Sigmoid colon (tissue), 4 donors: ENCODE data around the gene KCNH5.

Source experiments
- EP300 ChIP-seq, 4 donors: sonication (generic); formaldehyde crosslinking; IDR thresholded peaks; one replicate each; pipeline ENCODE4 v1.6.1; 2017; ENCODE audit warnings: antibody characterized with exemption in 4 of 4
- POLR2A ChIP-seq, 2 donors: fragments of 450-650 bp; IDR thresholded peaks; one replicate each; pipeline ENCODE4 v1.6.1; 2016; ENCODE audit warnings: antibody characterized with exemption in 2 of 2, mild to moderate bottlenecking in 2 of 2, moderate library complexity in 2 of 2
- POLR2AphosphoS5 ChIP-seq, 4 donors: sonication (generic); formaldehyde crosslinking; IDR thresholded peaks; one replicate each; pipeline ENCODE4 v1.6.1; 2017; ENCODE audit warnings: antibody characterized with exemption in 4 of 4
- TF ChIP-seq, protein P1 (sequence below), 4 experiments: fragments of 450-650 bp in 3 of 4; fragments of 200-600 bp in 1 of 4; IDR thresholded peaks; one replicate each; pipeline ENCODE4 v1.5.1; 2016 to 2019; ENCODE audit warnings: antibody characterized with exemption in 4 of 4, mild to moderate bottlenecking in 3 of 4, moderate library complexity in 2 of 4

- TF ChIP-seq, protein P1, sequence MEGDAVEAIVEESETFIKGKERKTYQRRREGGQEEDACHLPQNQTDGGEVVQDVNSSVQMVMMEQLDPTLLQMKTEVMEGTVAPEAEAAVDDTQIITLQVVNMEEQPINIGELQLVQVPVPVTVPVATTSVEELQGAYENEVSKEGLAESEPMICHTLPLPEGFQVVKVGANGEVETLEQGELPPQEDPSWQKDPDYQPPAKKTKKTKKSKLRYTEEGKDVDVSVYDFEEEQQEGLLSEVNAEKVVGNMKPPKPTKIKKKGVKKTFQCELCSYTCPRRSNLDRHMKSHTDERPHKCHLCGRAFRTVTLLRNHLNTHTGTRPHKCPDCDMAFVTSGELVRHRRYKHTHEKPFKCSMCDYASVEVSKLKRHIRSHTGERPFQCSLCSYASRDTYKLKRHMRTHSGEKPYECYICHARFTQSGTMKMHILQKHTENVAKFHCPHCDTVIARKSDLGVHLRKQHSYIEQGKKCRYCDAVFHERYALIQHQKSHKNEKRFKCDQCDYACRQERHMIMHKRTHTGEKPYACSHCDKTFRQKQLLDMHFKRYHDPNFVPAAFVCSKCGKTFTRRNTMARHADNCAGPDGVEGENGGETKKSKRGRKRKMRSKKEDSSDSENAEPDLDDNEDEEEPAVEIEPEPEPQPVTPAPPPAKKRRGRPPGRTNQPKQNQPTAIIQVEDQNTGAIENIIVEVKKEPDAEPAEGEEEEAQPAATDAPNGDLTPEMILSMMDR (IDR thresholded peaks at IDR 0.05), result no peak
- no peak for TF ChIP-seq POLR2A (IDR thresholded peaks at IDR 0.05)
- TF ChIP-seq POLR2AphosphoS5 (IDR thresholded peaks at IDR 0.05), result no peak
- TF ChIP-seq EP300 (IDR thresholded peaks at IDR 0.05), result no peak
Measured at GRCh38 chr14:62800577-62800976, 244.7 kb downstream of the KCNH5 start.
